Karpas-422 (cell line): ENCODE measurements around the gene CMPK1. TPM values are rescaled to one million over a fixed set of nuclear protein-coding genes. Genes with fewer than 3 reads are reported as not detected.
"Not testable (repeated sequence)": the region's sequence is repeated elsewhere in the genome, so short reads cannot be mapped to it uniquely, and the experiment has no call there.

Experiments
- DNase-seq: peaks from one replicate; pipeline ENCODE4 v3.0.0-alpha.2; 2015
- H2AFZ ChIP-seq: fragments of 200-600 bp; sonication (generic); 2 replicates; pipeline ENCODE4 v1.6.1; 2014; ENCODE audit warnings: antibody characterized with exemption, low read length, mixed read lengths
- H3K27ac ChIP-seq: fragments of 200-600 bp; sonication (generic); 2 replicates; pipeline ENCODE4 v1.5.1; 2014; ENCODE audit warnings: mild to moderate bottlenecking, low read length, moderate library complexity
- H3K27me3 ChIP-seq: fragments of 200-600 bp; sonication (generic); 2 replicates; pipeline ENCODE4 v1.6.1; 2014; ENCODE audit warnings: low read length, mixed read lengths
- H3K36me3 ChIP-seq: fragments of 200-600 bp; sonication (generic); 2 replicates; pipeline ENCODE4 v1.6.1; 2014; ENCODE audit warnings: low read length, mixed read lengths; ENCODE audit not compliant: insufficient read depth
- H3K4me1 ChIP-seq: fragments of 200-600 bp; sonication (generic); 2 replicates; pipeline ENCODE4 v1.6.1; 2014; ENCODE audit warnings: mild to moderate bottlenecking, low read length, mixed read lengths
- H3K4me2 ChIP-seq: fragments of 200-600 bp; sonication (generic); 2 replicates; pipeline ENCODE4 v1.6.1; 2014; ENCODE audit warnings: low read length, low read depth, mild to moderate bottlenecking; ENCODE audit not compliant: poor library complexity, severe bottlenecking
- H3K4me3 ChIP-seq: fragments of 200-600 bp; sonication (generic); 2 replicates; pipeline ENCODE4 v1.5.1; 2014; ENCODE audit warnings: mild to moderate bottlenecking, antibody characterized with exemption, low read length, mixed read lengths
- H3K79me2 ChIP-seq: fragments of 200-600 bp; sonication (generic); 2 replicates; pipeline ENCODE4 v1.6.1; 2014; ENCODE audit warnings: mild to moderate bottlenecking, low read length, mixed read lengths
- H3K9ac ChIP-seq: fragments of 200-600 bp; sonication (generic); 2 replicates; pipeline ENCODE4 v1.6.0; 2014; ENCODE audit warnings: low read length
- H3K9me2 ChIP-seq: fragments of 200-600 bp; sonication (generic), shearing (Covaris generic); replicated peaks from 2 replicates; pipeline ENCODE4 v1.6.0; 2014; ENCODE audit warnings: mild to moderate bottlenecking, low read length, moderate library complexity; ENCODE audit not compliant: insufficient read depth
- H3K9me3 ChIP-seq: fragments of 300-700, 200-600 bp; sonication (generic); 2 replicates; pipeline ENCODE4 v1.6.1; 2014; ENCODE audit warnings: low read length, mixed read lengths
- H4K20me1 ChIP-seq: fragments of 200-600 bp; sonication (generic); 2 replicates; pipeline ENCODE4 v1.6.1; 2014; ENCODE audit warnings: mild to moderate bottlenecking, antibody characterized with exemption, low read length, low read depth; ENCODE audit not compliant: insufficient read depth
- total RNA-seq: library from RNA; depleted of rRNA; stranded (reverse); fragments of >200 nt; shearing (Covaris generic); gene quantifications from 2 replicates; pipeline ENCODE4 v1.2.3, GENCODE V29; 2014; ENCODE audit warnings: low replicate concordance

Gene CMPK1
- total RNA-seq, 1 experiment from 2014 or later, result 166 TPM

DNA sequence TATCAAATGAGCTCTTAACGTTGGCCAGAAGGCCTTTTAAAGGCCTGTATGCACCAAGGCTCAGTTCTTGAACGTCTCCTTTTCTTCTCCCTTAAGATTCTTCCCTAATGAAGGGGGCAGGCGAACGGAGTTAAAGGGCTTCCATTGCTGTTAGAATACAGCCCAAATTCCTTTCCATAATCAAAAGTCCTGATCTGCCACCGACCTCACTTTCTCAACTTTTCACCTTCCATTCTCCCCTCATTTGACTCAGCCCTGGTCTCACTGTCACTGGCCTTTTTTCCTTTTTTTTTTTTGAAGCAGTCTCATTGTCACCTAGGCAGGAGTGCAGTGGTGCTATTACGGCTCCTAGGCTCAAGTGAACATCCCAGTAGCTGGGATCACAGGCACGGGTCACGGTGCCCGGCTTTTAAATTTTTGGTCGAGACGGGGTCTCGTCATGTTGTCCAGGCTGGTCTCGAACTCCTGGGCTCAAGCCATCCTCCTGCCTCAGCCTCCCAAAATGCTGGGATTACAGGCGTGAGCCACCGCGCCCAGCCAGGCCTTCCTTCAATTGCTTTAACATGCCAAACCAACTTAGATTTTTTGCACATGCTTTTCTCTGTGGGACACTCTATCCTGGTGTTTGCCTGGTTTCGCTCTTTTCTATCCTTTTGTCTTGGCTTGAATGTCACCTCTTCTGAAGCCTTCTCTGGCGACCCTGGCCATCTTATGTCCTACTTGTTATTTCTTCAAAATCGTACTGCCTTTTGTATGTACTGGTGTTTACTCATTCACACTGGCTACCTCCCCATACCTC lies 612 bp upstream of the CMPK1 start:
- H3K9ac ChIP-seq, result peak overlapping the region; percentile 97
- H3K4me3 ChIP-seq, result peak overlapping the region; percentile 99
- H3K4me2 ChIP-seq, result peak overlapping the region; percentile 87
- H4K20me1 ChIP-seq, result no peaks in the 10 kb centered on the region
- peaks cover 37% of the 10 kb centered on the region for H3K79me2 ChIP-seq
- no peaks in the 10 kb centered on the region for H3K9me3 ChIP-seq
- no peak for DNase-seq
- H2AFZ ChIP-seq, result peak overlapping the region; percentile 84
- peaks cover 8% of the 10 kb centered on the region; the same call in 1 of the 2 replicates for H3K36me3 ChIP-seq
- no peaks in the 10 kb centered on the region for H3K27me3 ChIP-seq
- H3K4me1 ChIP-seq, result peaks cover 24% of the 10 kb centered on the region
- no peaks in the 10 kb centered on the region for H3K9me2 ChIP-seq
- H3K27ac ChIP-seq, result peak overlapping the region; percentile 64

DNA sequence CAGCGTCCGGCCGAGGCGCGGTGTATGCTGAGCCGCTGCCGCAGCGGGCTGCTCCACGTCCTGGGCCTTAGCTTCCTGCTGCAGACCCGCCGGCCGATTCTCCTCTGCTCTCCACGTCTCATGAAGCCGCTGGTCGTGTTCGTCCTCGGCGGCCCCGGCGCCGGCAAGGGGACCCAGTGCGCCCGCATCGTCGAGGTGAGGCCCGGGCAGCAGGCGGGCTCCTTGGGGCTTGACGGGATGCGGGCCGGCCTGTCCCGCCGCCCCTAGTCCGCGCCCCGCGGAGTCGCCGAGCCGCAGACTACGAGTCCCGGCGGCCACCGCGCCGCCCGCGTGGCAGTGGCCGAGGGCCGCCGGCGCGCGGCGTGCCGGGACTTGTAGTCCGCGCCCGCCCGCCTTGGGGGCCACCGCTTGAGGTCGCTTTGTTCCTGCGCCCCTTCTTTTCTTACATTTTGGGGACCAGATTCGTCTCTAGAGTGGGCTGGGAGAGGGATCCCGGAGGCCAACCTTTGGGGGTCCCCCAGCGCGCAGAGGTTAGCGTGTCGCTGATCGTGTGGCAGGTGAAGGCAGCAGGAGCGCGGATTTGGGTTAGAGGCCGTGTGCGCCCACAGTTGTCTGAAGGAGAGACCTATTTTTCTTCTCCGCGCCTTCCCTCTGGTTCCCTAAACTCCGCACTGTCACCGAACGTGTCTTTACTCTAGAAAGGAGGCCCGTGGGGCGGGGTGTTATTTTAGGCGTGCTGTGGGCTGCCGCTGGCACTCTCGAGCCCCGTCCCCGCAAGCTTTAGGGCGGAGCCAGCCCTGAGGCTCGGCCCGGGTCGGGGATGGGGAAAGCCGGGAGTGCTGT lies 553 bp downstream of the CMPK1 start:
- peak overlapping the region; percentile 87 for H3K4me2 ChIP-seq
- H4K20me1 ChIP-seq, result no peaks in the 10 kb centered on the region
- H3K9ac ChIP-seq, result peak overlapping the region; percentile 97
- peaks cover 26% of the 10 kb centered on the region for H3K4me1 ChIP-seq
- peak overlapping the region; percentile 73 for H3K27ac ChIP-seq
- H3K27me3 ChIP-seq, result no peaks in the 10 kb centered on the region
- peaks cover 8% of the 10 kb centered on the region; the same call in 1 of the 2 replicates for H3K36me3 ChIP-seq
- H3K9me2 ChIP-seq, result no peaks in the 10 kb centered on the region
- H3K79me2 ChIP-seq, result peaks cover 49% of the 10 kb centered on the region
- DNase-seq, result peak; percentile 92
- no peaks in the 10 kb centered on the region for H3K9me3 ChIP-seq
- H3K4me3 ChIP-seq, result peak overlapping the region; percentile 99
- H2AFZ ChIP-seq, result peak overlapping the region; percentile 97

DNA sequence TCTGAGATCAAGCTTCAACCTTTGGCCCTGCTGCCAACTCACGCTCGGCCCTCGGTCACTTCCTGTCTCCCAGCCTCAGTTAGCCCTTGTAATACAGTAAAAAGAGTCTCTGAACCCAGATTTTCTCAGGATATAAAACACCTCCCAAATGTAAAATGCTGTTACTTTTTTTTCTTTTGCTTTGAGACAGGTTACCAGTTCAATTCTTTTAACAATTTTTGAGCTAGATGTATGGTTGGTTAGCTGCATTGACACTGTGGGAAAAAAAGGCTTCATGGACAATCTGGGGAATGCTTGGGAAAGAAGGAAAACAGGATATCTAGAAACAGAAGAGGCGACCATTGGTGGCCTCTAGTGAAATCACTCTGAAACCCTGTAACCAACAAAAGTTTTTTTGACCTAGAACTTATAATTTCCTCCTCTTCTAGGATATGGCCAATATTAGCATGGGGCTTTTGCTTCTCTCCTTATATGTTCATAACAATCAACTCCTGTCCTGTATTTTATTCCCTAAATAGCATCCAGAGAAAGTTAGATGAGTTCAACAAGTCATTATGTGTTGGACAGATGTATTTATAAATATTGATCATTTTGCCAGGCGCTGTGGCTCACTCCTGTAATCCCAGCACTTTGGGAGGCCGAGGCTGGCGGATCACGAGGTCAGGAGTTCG lies 1.3 kb downstream of the CMPK1 start:
- Histone ChIP-seq H2AFZ (peak overlapping the region; percentile 97), H3K79me2 (peaks cover 56% of the 10 kb centered on the region), H3K36me3 (peaks cover 8% of the 10 kb centered on the region; the same call in 1 of the 2 replicates), H3K9me2 (no peaks in the 10 kb centered on the region), H3K9ac (peak overlapping the region; percentile 97), H3K4me3 (peak overlapping the region; percentile 99), H3K4me1 (peaks cover 26% of the 10 kb centered on the region), H3K9me3 (no peaks in the 10 kb centered on the region), H3K4me2 (peak overlapping the region; percentile 87), H3K27ac (peak overlapping the region; percentile 73), H4K20me1 (no peaks in the 10 kb centered on the region), H3K27me3 (no peaks in the 10 kb centered on the region)
- DNase-seq, result no peak

DNA sequence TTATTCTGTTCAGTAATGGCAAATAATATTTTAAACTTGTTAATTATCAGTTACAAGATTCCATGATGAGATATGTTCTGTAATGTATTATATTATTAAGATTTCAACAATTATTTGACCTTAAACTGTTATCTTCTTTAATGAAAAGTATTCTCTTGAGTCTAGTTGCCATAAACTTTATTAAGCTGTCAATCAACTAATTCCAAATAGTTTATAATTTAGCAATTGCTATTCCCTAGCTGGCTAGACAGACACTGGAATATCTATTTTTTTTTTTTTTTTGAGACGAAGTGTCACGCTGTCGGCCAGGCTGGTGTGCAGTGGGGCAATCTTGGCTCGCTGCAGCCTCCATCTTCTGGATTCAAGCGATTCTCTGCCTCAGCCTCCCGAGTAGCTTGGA lies 3.8 kb downstream of the CMPK1 start:
- Histone ChIP-seq H3K36me3 (peaks cover 8% of the 10 kb centered on the region; the same call in 1 of the 2 replicates), H2AFZ (no peak overlapping the region), H3K4me2 (no peak overlapping the region), H3K27ac (no peak overlapping the region), H3K79me2 (peaks cover 78% of the 10 kb centered on the region), H3K4me3 (no peak overlapping the region), H4K20me1 (no peaks in the 10 kb centered on the region), H3K9me3 (no peaks in the 10 kb centered on the region), H3K27me3 (no peaks in the 10 kb centered on the region), H3K9me2 (no peaks in the 10 kb centered on the region), H3K4me1 (peaks cover 25% of the 10 kb centered on the region), H3K9ac (no peak overlapping the region)
- no peak for DNase-seq

DNA sequence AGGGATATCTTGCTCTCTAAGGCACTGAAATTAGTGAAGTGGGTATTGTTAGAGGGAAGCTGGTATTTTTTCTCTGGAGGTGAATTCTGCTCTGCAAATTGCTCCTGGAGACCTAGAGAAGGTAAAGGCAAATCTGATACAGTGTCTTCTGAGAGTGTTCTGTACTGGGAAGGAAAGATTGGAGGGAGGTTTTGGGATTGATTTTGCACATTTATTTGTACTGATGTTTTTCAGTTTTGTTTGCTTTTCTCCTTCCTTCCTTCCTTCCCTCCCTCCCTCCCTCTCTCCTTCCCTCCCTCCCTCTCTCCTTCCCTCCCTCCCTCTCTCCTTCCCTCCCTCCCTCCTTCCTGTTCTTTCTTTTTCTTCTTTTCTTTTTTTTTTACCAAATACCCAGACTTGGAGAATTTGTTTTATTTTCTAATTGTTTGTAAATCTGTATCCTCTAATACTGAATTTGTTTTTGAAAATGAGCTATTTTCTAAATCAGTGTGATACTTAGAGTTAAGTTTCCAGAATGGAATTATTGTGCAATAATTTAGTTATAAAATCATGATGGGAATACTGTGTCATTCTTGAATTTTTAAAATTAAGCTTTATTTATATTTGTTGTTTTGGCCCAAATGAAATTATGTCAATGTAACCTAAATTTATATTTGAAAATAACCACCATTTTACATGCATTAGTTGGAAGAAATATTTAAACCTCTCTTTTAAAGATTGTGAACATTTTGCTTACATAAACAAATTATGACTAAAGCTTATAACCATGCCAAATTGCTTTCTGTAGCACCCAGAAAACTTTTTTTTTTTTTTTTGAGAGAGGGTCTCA lies 4.9 kb downstream of the CMPK1 start:
- peaks cover 8% of the 10 kb centered on the region; the same call in 1 of the 2 replicates for H3K36me3 ChIP-seq
- no peaks in the 10 kb centered on the region for H4K20me1 ChIP-seq
- H3K27ac ChIP-seq, result no peak overlapping the region
- H2AFZ ChIP-seq, result no peak overlapping the region
- no peaks in the 10 kb centered on the region for H3K27me3 ChIP-seq
- H3K9me3 ChIP-seq, result no peaks in the 10 kb centered on the region
- H3K4me3 ChIP-seq, result no peak overlapping the region
- DNase-seq, result no peak
- no peaks in the 10 kb centered on the region for H3K9me2 ChIP-seq
- H3K4me1 ChIP-seq, result peaks cover 14% of the 10 kb centered on the region
- H3K79me2 ChIP-seq, result peaks cover 86% of the 10 kb centered on the region
- no peak overlapping the region for H3K4me2 ChIP-seq
- H3K9ac ChIP-seq, result no peak overlapping the region

DNA sequence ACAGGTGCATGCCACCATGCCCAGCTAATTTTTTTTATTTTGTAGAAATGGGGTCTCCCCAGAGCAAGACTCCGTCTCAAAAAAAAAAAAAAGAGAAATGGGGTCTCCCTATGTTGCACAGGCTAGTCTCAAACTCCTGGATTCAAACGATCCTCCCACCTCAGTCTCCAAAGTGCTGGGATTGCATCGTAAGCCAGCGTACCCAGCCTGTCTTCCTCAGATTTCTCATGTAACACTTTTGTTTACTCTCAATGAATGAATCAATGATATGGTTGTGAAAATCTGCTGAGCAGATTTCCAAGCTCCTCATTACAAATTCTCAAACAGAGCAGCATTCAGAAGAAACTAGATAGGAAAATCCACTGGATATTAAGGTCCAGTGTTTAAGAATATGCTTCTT lies 6.6 kb downstream of the CMPK1 start:
- Histone ChIP-seq H3K9me2 (no peaks in the 10 kb centered on the region), H3K36me3 (peaks cover 8% of the 10 kb centered on the region; the same call in 1 of the 2 replicates), H3K4me1 (peaks cover 9% of the 10 kb centered on the region), H3K9ac (no peak overlapping the region), H3K27me3 (no peaks in the 10 kb centered on the region), H3K4me2 (no peak overlapping the region), H3K9me3 (no peaks in the 10 kb centered on the region), H2AFZ (no peak overlapping the region), H3K27ac (no peak overlapping the region), H3K79me2 (peaks cover 90% of the 10 kb centered on the region), H4K20me1 (no peaks in the 10 kb centered on the region), H3K4me3 (no peak overlapping the region)
- DNase-seq, result no peak

DNA sequence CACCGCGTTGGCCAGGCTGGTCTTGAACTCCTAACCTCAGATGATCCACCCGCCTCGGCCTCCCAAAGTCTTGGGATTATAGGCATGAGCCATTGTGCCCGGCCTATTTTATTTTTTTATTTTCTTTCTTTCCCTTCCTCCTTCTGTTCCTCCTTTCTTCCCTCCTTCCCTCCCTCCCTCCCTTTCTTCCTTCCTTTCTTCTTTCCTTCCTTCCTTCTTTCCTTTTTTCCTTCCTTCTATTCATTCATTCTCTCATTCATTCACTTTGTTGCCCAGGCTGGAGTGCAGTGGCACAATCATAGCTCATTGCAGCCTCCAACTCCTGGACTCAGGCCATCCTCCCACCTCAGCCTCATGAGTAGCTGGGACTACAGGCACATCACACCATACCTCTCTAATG lies 13.4 kb downstream of the CMPK1 start:
- not testable (repeated sequence) for H3K27me3 ChIP-seq, H3K27ac ChIP-seq, H3K9ac ChIP-seq, H3K4me3 ChIP-seq, H3K9me2 ChIP-seq, H4K20me1 ChIP-seq, DNase-seq, H2AFZ ChIP-seq, H3K4me1 ChIP-seq, H3K9me3 ChIP-seq, H3K36me3 ChIP-seq, H3K4me2 ChIP-seq
- H3K79me2 ChIP-seq, result peaks cover 90% of the 10 kb centered on the region
